Measurements from ENCODE around the gene SH3RF3.
A peak's percentile ranks its signal among the peaks of the same experiment; 100 is the strongest.

SH3RF3 gene

GRCh38 chr2:109320195-109320922 lies 191.4 kb downstream of the SH3RF3 start:
- no peak for DNase-seq

DNA sequence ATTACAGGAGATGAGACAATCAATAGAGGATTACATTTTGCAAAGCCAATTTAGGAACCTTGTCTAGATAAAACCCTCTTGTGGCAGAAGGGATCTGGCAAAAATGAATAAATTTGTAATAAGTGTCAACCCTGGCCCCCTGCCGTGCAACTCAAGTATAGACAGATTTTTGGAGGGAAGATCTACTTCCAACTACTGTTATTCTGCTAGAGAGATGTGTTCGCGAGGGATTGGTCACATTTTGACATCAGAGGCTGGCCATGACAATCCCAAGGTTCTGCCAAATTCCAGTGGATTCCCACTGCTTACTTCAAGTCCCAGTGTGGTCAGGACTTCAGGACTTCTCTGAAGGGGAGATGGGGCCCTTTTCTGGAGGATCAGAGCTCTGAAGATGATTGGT lies 192.6 kb downstream of the SH3RF3 start:
- no peak for DNase-seq

DNA sequence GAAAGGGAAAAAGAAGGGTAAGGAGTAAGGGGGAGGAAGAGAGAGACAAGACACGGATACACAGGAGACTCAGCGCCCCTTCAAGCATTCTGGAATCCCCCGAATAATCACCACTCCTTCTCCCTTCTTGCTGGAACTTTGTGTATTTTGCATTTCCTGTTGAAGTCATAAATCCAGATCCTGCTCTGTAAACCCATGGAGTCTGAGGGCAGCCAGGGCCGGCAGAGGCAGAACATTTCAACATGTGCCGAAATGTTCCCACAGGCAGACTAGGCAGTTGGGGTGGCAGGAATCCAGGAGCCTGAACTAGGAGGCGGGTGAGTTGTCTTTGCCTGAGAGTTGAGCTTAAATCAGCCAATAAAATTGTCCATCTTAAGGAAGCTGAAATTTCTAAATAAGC lies 193.1 kb downstream of the SH3RF3 start:
- DNase-seq = no peak

- no peak for DNase-seq
These were observed 193.6 kb downstream of the SH3RF3 start for GRCh38 chr2:109322641-109323040.

DNA sequence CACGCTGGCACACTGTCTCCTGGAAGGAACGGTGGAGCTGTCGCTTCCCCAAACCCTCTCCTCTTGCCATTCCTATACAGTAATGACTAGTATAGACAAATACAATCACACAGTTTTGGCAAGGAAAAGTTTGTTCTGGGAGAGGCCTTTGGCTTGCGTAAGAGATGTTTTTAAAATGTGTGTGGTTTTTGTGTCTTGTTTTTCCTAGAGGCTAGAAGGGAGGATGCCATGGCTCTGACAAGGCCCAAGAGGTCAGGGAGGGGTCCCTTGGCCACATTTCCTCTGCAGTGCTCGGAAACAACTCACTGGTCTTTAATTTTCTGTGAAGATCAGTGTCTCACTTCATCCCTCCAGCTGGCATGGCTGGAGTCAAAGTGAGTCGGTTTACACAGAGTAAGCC lies 195.9 kb downstream of the SH3RF3 start:
- no peak for DNase-seq

DNA sequence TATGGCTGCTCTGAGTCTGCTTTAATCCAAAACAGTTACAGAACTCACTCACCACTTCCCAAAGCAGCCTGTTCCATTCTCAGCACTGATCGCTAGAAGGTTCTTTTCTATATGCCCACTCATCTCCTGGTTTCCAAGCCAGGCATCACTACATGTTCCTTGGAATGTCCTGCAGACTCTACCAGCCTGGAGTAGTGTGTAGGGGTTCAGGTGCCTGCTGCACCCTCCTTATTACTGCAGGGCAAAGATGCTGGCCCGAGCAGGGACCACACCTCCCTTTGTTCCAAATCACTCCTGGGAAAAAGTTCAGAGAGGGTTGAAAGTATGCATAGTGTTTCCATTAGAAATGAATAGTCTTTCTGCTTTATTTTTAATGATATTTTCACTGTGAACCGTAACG lies 196.6 kb downstream of the SH3RF3 start:
- no peak for DNase-seq

GRCh38 chr2:109326306-109326705 lies 197.3 kb downstream of the SH3RF3 start:
- DNase-seq = no peak

GRCh38 chr2:109330056-109330455 lies 201.1 kb downstream of the SH3RF3 start:
- DNase-seq = no peak

DNA sequence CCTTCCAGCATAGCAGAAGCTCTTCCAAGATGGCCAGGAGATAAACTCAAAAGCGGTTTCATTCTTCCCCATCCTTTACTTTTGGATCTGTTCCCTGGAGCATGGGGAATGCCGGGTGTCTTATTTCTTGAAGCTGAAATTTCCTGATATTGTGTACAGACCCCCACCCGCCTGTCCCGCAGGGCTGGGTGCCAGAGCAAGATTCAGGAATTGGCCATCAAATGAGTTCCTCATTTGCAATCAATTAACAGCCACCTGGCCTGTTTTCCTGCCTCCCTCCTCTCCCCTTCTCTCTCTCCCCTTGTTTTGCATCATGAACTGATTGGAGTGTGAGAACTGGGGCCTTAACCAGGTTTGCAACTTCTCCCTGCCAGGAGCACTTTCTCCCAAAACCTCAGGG lies 202.1 kb downstream of the SH3RF3 start:
- no peak for DNase-seq

DNA sequence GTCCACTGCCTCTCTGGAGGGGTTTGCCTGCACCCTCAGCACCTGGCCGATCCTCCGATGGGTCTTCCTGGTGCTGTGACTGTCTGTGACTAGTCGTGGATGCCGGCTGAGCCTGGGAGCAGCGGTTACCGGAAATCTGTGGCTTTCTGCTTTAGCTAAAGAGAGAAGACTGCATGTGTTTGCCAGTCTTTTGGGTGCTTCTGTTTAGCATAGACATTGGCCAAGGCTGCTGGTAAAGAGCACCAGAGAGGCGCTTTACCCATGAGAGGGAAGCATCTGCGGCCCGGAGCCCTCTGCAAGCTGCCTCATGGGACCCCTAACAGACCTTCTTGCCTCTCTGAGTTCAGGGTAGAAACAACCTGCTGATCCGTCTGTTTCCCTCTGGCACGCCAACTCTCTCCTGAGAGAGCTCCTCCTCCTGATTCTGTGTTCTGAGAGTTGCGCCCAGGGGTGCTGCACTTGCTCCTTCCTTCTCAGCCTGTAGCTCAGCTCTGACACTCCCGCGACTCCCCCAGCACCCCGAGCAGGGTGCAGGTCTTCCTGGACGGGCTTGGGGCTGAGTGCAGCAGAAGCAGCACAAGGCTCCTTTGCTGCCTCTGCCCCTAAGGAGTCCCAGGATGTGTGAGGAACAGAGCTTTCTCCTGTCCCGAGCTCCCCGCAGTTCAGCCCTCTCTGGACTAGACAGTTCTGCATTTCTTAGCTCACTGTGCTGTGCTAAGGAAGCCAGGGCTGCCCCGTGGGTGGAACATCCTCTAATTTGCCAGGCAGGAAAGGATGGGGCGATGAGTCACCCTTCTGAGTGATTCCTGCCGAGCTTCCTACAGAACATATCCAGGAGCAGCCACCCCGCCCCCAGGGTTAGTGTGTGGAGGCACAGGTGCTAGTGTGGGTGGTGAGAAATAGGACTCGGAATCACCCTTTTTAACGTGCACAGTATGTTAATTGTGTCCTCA lies 203.2 kb downstream of the SH3RF3 start:
- DNase-seq = peak; percentile 56

GRCh38 chr2:109332880-109333279 lies 203.9 kb downstream of the SH3RF3 start:
- DNase-seq = no peak

GRCh38 chr2:109333414-109334210 lies 204.6 kb downstream of the SH3RF3 start:
- no peak for DNase-seq

- DNase-seq = no peak
These were observed 206.7 kb downstream of the SH3RF3 start for GRCh38 chr2:109335631-109336176.

- DNase-seq = no peak
These were observed 207.3 kb downstream of the SH3RF3 start for GRCh38 chr2:109336296-109336695.

DNA sequence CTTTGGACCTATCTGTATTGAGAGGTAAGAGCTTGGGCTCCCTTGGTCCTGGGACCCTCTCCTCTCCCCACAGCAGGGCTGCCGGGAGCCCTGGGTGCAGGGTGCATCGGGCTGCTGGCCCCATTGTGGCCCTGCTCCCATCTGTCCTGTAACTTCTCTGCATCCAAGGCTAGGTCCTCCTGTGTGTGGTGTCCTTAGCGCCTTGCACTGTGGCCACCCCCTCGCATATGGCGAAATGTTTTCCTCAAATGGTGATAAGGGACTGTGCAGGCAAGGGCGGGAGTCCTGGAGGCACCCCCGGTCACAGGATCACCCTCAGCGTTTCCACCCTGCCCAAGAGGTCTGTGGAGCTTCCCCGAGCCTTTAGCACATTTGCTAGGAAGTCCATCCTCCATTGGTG lies 208.2 kb downstream of the SH3RF3 start:
- DNase-seq = no peak

DNA sequence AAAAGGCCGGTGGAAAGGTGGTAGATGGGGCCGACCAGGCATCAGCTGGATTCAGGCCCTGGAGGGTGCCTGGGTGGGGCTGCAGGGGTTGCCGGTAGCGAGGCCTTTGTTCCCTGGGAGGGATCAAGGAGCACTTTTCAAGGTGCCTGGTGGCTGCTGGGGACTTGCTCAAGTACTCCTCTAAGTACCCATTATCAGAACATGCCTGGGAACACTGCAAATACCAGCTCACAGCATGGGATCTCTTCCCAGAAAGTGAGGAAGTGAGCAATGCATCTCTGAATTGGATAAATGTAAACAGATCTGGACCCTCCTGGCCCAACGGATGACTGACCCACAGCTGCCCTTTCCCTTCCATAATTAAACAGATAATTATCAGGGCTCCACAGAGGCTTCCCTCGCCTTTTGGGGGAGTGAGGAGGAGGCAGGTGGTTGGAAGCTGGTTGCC lies 210.5 kb downstream of the SH3RF3 start:
- peak; percentile 6 for DNase-seq

- DNase-seq = no peak
These were observed 211.4 kb downstream of the SH3RF3 start for GRCh38 chr2:109340381-109340780.

DNA sequence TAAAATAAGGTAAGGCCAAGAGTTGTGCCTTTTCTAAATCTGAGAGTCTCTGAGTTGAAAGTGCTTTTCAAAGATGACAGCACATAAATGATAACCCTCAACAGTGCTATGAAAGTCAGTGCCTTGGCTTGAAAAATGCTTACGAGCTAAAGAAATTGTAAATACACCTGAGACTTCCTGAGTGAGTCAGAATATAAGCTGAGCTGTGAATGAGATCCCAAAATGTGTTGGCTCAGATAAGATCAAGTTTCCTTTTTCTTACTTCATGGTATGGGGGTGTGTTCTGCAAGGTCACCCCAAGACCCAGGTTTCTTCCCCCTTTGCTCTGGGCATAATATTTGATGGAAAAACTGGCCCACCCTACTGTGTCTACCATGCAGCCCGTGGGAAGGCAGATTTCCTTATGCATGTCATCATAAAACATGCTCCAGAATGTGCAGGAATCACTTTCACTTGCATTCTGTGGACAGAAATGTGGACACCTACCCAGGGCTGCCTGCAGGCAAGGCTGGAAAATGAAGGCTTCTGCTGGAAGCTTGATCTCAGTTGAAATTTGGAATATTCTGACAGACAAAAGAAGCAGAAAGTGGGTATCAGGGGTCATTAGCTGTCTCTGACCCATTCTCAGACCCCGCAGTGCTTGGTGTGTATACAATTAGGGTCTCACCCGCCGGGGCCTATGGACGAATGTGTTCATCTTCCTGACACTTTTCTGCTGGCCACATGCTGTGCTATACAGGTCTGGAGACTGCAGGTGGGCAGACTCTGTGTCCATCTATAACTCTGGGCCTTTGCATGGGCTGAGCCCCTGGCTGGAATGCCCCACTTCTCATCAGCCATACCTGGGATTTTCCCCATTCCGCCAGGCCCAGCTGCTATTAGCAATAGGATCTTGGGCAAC lies 212.6 kb downstream of the SH3RF3 start:
- no peak for DNase-seq

GRCh38 chr2:109342256-109342850 lies 213.3 kb downstream of the SH3RF3 start:
- no peak for DNase-seq

- DNase-seq = no peak
These were observed 213.9 kb downstream of the SH3RF3 start for GRCh38 chr2:109342930-109343329.

GRCh38 chr2:109343460-109343859 lies 214.5 kb downstream of the SH3RF3 start:
- no peak for DNase-seq
